ENCODE results near the gene ZNF175.

Gene ZNF175

DNA sequence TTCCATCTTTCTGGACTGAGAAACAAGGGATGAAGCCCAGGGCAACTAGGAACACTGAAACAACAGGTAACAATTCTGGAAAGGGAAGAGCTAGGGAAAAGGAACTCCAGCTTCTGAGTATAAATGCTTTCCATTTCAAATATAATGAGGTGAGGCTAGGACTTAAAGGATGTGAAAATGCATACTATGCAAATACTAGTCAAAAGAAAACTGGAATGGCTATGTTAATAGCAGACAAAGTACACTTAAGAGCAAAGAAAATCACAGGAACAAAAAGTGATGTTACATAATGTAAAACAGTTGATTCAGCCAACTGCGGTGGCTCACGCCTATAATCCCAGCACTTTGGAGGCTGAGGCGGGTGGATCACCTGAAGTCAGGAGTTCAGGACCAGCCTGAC is 69.3 kb downstream of the ZNF175 start:
- ChIA-PET POLR2A (no interaction called here), CTCF (interaction anchor here (1.6 to 1.7 kb wide), 2 partner anchors 12 to 17 kb away, joined by 4 to 5 read pairs; no protein-coding TSS in a partner anchor)
- TF ChIP-seq CTCF (IDR thresholded peaks at IDR 0.05; ENCODE audit: insufficient read depth, low read length, missing control alignments): no peak
- DNase-seq (ENCODE audit: low read depth, low spot score): no peak
- no peak overlapping the region for H3K4me3 ChIP-seq (ENCODE audit: low read depth, low read length)

DNA sequence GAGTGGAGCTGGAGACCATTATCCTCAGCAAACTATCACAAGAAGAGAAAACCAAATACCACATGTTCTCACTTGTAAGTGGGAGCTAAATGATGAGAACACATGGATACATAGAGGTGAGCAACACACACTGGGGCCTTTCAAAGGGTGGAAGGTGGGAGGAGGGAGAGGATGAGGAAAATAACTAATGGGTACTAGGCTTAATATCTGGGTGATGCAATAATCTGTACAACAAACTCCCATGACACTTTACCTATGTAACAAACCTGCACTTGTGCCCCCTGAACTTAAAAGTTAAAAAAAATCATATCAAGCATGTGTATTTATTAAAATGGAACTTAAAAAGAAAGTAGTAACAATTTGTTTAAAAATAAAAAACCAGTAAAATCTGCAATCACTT is 70.6 kb downstream of the ZNF175 start:
- H3K4me3 ChIP-seq (ENCODE audit: low read depth, low read length): no peak overlapping the region
- no peak for DNase-seq (ENCODE audit: low read depth, low spot score)
- CTCF ChIA-PET: interaction anchor here (1.0 to 1.4 kb wide), 2 partner anchors 14 to 20 kb away, joined by 4 to 6 read pairs; no protein-coding TSS in a partner anchor
- POLR2A ChIA-PET: no interaction called here
- no peak for TF ChIP-seq CTCF (IDR thresholded peaks at IDR 0.05; ENCODE audit: insufficient read depth, low read length, missing control alignments)

All from AG04449 (cell line).